NCI-H146 treated with DMSO at 0.1 percent for 48 hours (cell line): ENCODE data around the gene GPC1.

Experiments used
- DNase-seq: peaks from one replicate; lab custom pipeline; 2025; ENCODE audit not compliant: unreplicated experiment; lab: John Stamatoyannopoulos, UW

The GPC1 gene

DNA sequence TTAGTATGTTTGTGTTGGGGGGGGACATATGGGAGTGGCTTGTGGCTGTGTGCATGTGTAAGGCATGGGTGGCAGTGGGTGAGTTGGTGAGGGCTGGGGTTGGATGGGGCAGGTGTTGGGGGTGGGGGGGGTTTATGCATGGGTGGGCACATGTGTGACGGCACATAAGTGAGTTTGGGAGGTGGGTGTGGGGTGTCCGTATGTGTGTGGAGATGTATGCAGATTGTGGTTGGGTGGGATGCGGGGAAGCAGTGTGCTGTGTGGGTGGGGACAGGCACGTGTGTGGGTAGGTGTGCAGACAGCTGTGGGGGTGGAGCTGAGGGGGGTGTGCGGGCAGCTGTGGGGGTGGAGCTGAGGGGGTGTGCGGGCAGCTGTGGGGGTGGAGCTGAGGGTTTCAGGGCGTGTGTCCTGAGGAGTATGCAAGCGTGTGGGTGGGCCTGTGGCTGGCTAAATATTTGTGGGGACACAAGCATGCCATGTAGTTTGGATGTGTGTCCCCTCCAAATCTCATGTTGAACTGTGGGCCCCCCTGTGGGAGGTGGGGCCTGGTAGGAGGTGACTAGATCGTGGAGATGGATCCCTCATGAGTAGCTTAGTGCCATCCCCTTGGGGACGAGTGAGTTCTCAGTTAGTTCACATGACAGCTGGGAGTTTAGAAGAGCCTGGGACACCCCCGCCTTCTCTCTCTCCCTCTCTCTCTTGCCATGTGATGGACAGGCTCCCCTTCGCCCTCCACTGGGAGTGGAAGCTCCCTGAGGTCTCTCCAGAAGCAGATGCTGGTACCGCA is 62.9 kb downstream of the GPC1 start:
- DNase-seq = no peak

GRCh38 chr2:240498958-240499260 is 63.4 kb downstream of the GPC1 start:
- DNase-seq = no peak

- DNase-seq = no peak
These were observed 64.1 kb downstream of the GPC1 start for GRCh38 chr2:240499309-240500301.

DNA sequence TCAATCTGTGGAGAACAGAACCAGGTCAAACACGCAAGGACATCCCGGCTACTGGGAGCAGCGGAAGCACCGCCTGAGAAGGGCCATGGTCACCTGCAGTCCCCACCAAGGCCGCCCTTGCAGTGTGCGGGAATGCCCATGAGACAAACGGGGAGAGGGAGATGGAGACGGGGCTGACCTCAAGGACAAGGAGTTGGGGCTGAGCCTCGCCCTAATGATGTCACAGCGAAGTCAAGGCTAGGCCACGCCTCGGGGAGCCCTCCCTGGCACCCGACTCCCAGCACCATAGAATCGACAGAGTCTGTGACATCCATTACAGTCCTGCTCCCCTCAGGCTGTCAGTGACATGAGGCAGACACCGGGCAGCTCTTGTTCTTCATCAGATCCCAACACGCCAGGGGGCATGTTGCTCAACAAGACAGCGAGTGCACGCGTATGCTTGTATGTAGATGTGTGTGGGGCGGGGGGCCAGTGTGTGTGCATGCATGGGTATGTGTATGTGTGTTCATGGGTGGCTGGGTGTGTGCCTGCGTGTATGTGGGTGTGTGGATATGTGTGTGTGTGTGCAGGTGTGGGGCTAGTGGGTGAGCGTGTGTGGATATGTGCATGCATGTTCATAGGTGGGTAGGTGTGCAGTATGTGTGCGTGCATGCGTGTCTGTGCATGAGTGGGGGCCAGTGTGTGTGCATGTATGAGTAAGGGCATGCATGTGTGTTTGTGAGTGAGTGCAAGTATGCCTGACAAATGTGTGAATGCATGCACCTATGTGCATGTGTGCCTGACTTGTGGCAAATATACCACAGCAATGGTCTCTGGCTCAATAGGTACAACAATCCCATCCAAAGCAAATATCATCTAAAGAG is 65.3 kb downstream of the GPC1 start:
- DNase-seq = no peak

DNA sequence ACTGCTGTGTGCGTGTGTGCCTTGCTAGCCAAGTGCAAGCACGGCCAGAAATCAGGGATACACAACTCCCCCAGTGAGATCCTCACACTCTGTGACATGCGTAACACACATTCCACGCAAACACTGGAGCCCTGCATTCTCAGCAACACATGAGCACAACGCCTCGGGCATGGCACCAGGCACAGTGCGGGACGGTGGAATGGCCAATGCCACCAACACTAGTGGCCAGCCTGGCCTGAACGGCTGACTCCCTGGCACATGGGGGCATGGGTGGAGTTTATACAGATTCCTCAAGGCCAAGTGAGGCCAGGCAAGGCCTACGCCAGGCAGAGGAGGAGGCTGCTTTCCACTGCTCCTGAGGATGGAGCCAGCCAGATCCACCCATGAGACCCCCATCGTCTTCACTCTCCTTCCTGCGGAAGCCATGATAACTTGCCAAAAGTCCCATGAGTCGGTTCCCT is 66.1 kb downstream of the GPC1 start:
- no peak for DNase-seq

- no peak for DNase-seq
These were observed 66.6 kb downstream of the GPC1 start for GRCh38 chr2:240502059-240502429.

DNA sequence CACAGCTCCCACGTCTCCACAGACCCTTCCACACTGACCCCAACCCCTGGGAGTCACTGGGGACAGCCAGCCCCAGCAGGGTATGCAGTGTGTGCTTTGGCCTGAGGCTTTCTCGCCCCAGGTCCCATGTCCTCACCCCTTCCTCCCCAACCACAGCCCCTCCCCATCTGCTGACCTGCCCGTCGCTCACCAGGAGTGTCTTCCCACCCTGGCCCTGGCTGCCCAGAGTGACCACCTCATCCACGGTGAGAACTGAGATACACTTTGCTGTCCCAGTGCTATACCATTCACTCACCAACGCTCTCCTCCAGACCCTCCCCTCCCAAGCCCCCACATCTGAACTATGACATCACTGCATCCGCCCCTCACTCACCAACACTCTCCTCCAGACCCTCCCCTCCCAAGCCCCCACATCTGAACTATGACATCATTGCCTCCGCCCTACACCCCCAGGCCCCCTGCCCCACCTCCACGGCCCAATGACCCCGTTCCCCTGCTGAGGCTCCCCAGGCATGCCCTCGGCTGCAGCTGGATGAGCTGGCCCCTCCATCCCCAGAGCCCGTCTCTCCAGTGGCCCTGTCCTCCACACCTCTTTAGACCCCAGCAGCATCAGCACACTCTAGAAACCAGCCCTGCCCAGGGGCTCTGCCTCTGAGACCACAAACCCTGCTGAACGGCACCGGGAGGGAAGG is 67.1 kb downstream of the GPC1 start:
- no peak for DNase-seq

DNA sequence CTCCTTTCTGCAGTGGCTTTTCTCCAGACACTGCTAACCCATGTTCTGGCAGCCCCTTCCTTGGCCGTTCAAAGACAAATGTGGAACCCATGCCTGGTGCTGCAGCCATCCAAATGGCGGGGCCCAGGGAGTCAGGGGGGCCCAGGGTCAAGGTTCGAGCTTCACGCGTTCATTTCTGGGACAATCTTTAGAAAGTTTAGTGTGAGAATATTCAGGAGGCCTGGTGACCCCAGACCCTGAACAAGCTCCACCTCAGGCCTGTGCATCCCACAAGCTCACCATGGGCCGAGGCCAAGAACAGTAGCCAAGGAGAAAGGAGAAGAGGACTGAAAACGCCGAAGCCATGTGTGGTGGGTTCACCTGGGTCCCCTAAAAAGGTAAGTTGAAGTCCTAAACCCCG is 67.9 kb downstream of the GPC1 start:
- no peak for DNase-seq

- DNase-seq = no peak
These were observed 68.4 kb downstream of the GPC1 start for GRCh38 chr2:240503848-240504247.

DNA sequence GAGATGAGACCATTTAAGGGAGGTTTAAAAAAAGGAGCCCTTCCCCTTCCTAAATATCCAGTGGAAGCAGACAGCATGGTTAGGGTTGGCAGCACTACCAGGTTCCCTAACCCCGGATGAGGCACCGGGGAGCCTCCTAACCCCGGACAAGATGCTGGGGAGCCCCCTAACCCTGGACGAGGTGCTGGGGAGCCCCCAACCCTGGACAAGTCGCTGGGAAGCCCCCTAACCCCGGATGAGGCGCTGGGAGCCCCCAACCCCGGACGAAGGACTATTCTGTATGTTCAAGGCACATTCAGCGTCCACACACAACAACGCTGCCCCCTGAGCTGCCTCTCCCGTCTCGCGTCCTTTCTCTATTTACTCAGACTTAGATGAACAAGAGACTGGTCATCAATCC is 70.4 kb downstream of the GPC1 start:
- no peak for DNase-seq

GRCh38 chr2:240506406-240507059 is 71.1 kb downstream of the GPC1 start:
- no peak for DNase-seq

DNA sequence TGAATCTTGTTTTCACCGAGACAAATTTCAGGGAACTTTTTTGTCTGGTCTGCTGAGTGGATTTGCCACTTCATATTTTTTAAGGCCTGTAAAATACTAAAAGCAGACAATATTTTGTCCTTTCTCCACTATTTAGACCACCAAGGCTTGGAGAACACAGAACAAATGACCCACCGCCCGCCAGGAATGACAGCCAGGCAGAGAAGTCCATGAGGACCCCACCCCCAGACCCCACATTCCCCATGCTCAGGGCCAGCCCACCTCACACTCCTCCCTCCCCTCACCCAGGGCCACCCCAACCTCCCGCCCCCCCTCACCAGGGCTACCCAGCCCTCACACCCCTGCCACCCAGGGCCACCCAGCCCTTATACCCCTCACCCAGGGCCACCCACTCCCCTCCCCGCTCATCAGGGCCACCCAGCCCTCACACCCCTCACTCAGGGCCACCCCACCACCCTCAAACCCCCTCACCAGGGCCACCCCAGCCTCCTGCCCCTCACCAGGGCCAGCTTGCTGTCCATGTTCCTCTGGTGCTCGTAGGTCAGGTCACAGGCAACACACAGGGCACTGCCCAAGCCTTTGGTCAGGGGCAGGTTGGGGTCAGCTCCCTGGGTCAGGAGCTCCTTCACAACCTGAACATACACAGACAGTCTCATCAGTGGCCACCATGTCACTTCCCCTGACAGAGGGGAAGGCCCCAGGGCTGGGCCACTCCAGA is 71.8 kb downstream of the GPC1 start:
- DNase-seq = no peak

- DNase-seq = no peak
These were observed 72.4 kb downstream of the GPC1 start for GRCh38 chr2:240507778-240508251.

- DNase-seq = no peak
These were observed 73.5 kb downstream of the GPC1 start for GRCh38 chr2:240508832-240509545.

- no peak for DNase-seq
These were observed 74.4 kb downstream of the GPC1 start for GRCh38 chr2:240509667-240510512.

DNA sequence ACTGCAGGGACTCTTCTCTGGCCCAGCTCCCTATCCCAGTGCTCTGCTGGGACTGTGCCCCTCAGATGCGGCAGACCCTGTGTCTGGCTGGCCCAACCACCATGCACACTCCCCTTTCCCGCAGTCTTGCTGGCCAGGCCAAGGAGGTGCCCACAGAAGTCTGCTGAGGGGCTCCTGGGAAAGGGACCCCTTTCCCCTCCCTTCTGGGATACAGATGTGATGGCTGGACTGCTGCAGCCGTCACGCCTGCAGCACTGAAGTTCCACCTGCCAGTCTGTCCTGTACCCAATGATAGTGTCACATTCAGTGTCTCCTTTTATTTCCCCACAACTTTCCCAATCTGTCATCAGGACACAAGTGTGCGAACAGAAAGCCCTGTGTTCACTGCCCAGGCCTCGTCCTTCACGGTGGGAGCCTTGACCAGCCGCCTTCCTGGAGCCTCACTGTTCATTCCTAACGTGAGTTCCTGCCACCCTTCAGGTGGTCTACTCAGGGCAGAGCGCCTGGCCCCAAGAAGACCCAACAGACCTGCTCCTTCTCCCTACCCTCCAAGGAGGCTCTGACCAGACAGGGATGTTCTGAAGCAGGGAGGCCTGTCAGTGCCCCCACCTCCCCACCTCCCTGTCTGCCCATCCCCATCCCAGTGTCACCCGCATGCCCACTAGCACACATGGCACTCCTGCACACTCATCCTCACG is 75.2 kb downstream of the GPC1 start:
- no peak for DNase-seq
